ENCODE measurements around the gene EIF5B.

EIF5B gene

DNA sequence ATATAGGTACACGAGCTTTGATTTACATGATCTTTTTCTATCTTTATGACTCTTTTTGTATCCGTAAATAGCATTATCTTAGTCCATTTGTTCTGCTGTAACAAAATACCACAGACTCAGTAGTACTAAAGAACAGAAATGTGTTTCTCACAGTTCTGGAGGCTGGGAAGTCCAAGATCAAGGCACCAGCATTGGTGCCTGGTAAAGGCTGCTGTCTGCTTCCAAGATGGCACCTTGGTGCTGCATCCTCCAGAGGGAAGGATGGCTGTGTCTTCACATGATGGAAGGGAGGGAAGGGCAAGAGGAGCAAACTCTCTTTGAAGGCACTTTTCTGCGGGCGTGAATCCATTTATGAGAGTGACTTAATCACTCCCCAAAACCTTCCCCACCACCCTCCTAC lies 36.0 kb downstream of the EIF5B start:
- H3K9me3 ChIP-seq (ENCODE audit: control insufficient read depth, insufficient read depth, low read length): no peaks in the 10 kb centered on the region
- no peak overlapping the region for H3K4me3 ChIP-seq (ENCODE audit: low read depth, low read length)
- no peak overlapping the region for H3K9ac ChIP-seq (ENCODE audit: low read depth, low read length)
- peaks cover 6% of the 10 kb centered on the region for H3K36me3 ChIP-seq (ENCODE audit: control insufficient read depth, insufficient read depth, low read length)
- H3K4me1 ChIP-seq (ENCODE audit: control insufficient read depth, insufficient read depth, low read length): no peaks in the 10 kb centered on the region
- H3K27me3 ChIP-seq (ENCODE audit: control insufficient read depth, insufficient read depth, low read length): no peaks in the 10 kb centered on the region

DNA sequence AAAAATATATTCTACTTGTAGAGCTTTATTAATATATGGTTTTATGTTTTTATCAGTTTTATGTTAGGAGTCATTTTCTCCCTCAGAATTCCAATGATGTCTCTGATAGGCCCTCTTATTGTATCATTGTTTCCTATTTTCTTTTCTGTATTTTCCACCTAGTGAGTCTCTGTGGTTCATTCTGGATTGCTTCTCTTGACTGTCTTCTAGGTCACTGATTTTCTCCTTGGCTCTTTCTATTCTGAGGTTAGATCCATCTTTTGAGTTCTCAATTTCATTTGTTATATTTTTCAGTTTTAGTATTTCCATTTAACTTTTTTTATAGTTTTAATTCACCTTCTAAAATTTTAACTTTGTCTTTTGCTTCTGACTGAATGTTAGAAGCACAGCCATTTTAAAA lies 37.6 kb downstream of the EIF5B start:
- Histone ChIP-seq H3K9ac (ENCODE audit: low read depth, low read length) (no peak overlapping the region), H3K36me3 (ENCODE audit: control insufficient read depth, insufficient read depth, low read length) (no peaks in the 10 kb centered on the region), H3K9me3 (ENCODE audit: control insufficient read depth, insufficient read depth, low read length) (no peaks in the 10 kb centered on the region), H3K4me3 (ENCODE audit: low read depth, low read length) (no peak overlapping the region), H3K4me1 (ENCODE audit: control insufficient read depth, insufficient read depth, low read length) (no peaks in the 10 kb centered on the region), H3K27me3 (ENCODE audit: control insufficient read depth, insufficient read depth, low read length) (no peaks in the 10 kb centered on the region)

DNA sequence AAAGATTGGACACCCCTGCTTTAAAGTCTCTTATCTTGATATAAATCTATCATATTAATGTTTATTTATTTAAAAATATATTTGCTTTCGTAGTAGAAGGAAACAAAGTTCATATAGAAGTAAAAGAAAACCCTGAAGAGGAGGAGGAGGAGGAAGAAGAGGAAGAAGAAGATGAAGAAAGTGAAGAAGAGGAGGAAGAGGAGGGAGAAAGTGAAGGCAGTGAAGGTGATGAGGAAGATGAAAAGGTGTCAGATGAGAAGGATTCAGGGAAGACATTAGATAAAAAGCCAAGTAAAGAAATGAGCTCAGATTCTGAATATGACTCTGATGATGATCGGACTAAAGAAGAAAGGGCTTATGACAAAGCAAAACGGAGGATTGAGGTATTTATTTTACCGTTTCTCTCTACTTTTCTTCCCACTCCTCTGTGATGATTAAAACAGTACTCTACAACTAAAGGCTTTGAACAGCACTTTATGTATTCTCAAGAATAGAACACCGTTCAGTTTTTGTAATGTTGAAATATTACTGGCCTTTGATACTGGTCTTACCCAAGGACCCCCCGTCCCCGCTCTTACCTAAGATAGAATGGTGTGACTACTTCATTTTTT lies 39.2 kb downstream of the EIF5B start:
- Histone ChIP-seq H3K27me3 (ENCODE audit: control insufficient read depth, insufficient read depth, low read length) (no peaks in the 10 kb centered on the region), H3K36me3 (ENCODE audit: control insufficient read depth, insufficient read depth, low read length) (no peaks in the 10 kb centered on the region), H3K9me3 (ENCODE audit: control insufficient read depth, insufficient read depth, low read length) (no peaks in the 10 kb centered on the region), H3K4me3 (ENCODE audit: low read depth, low read length) (no peak overlapping the region), H3K9ac (ENCODE audit: low read depth, low read length) (no peak overlapping the region), H3K4me1 (ENCODE audit: control insufficient read depth, insufficient read depth, low read length) (peaks cover 3% of the 10 kb centered on the region)

GRCh38 chr2:99377879-99378278 lies 40.7 kb downstream of the EIF5B start:
- no peak overlapping the region for H3K4me3 ChIP-seq (ENCODE audit: low read depth, low read length)
- H3K4me1 ChIP-seq (ENCODE audit: control insufficient read depth, insufficient read depth, low read length): peaks cover 3% of the 10 kb centered on the region
- no peaks in the 10 kb centered on the region for H3K36me3 ChIP-seq (ENCODE audit: control insufficient read depth, insufficient read depth, low read length)
- H3K9me3 ChIP-seq (ENCODE audit: control insufficient read depth, insufficient read depth, low read length): no peaks in the 10 kb centered on the region
- H3K27me3 ChIP-seq (ENCODE audit: control insufficient read depth, insufficient read depth, low read length): no peaks in the 10 kb centered on the region
- H3K9ac ChIP-seq (ENCODE audit: low read depth, low read length): no peak overlapping the region

GRCh38 chr2:99380376-99381010 lies 43.3 kb downstream of the EIF5B start:
- no peaks in the 10 kb centered on the region for H3K27me3 ChIP-seq (ENCODE audit: control insufficient read depth, insufficient read depth, low read length)
- no peaks in the 10 kb centered on the region for H3K9me3 ChIP-seq (ENCODE audit: control insufficient read depth, insufficient read depth, low read length)
- no peak overlapping the region for H3K9ac ChIP-seq (ENCODE audit: low read depth, low read length)
- no peaks in the 10 kb centered on the region for H3K36me3 ChIP-seq (ENCODE audit: control insufficient read depth, insufficient read depth, low read length)
- H3K4me1 ChIP-seq (ENCODE audit: control insufficient read depth, insufficient read depth, low read length): peaks cover 3% of the 10 kb centered on the region
- no peak overlapping the region for H3K4me3 ChIP-seq (ENCODE audit: low read depth, low read length)

DNA sequence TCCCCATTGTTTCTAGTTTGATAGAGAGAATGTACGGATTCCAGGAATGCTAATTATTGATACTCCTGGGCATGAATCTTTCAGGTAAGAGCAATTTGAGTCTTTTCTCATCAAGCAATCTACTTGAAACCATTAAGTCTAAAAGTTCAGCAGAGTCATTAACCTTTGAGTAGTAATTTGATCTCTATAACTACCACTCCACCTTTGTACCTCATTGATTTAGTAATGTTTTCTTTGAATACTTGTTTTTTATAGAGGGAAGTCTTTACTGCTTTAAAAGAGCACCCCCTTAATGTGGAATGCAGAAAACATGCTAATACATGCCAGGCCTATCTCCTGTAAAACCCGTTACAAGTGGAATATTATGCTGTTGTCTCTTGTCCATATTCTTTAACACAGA lies 45.0 kb downstream of the EIF5B start:
- Histone ChIP-seq H3K4me3 (ENCODE audit: low read depth, low read length) (no peak overlapping the region), H3K27me3 (ENCODE audit: control insufficient read depth, insufficient read depth, low read length) (no peaks in the 10 kb centered on the region), H3K36me3 (ENCODE audit: control insufficient read depth, insufficient read depth, low read length) (no peaks in the 10 kb centered on the region), H3K9ac (ENCODE audit: low read depth, low read length) (no peak overlapping the region), H3K9me3 (ENCODE audit: control insufficient read depth, insufficient read depth, low read length) (no peaks in the 10 kb centered on the region), H3K4me1 (ENCODE audit: control insufficient read depth, insufficient read depth, low read length) (peaks cover 3% of the 10 kb centered on the region)

DNA sequence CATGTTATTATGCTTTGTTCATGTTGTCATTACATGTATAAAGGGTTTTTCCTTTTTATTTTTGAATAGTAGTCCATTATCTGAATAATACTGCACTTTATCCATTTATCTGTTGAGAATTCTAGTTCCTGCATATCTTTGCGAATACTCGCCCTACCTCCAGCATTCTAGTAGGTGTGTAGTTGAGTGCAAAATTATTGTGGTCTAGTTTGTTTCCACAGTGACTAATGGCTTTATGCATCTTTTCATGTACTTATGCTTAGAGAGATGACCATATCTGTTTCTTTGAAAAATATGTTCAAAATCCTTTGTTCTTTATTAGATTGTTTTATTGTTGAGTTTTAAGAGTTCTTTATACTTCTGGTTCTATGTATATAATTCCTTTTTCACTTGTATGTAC lies 48.8 kb downstream of the EIF5B start:
- Histone ChIP-seq H3K36me3 (ENCODE audit: control insufficient read depth, insufficient read depth, low read length) (peaks cover 3% of the 10 kb centered on the region), H3K4me1 (ENCODE audit: control insufficient read depth, insufficient read depth, low read length) (no peaks in the 10 kb centered on the region)

DNA sequence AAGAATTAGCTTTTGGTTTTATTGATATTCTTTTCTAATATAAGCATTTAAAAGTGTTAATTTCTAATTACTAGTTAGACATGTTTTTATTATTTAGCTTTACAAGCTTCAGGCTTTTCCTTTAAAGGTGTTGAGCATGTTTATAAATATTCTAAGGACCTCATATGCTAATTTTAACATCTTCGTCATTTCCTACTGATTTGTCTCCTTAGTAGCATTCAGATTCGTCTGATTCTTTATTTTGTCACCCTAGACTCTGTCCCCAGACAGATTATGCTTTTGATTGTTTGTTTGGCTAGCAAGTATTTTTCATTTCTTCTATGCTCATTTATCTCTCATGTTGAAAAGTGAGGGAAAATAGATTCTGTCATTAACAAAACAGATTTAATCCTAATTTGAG lies 51.7 kb downstream of the EIF5B start:
- H3K27me3 ChIP-seq (ENCODE audit: control insufficient read depth, insufficient read depth, low read length): no peaks in the 10 kb centered on the region
- H3K9me3 ChIP-seq (ENCODE audit: control insufficient read depth, insufficient read depth, low read length): no peaks in the 10 kb centered on the region
- no peak overlapping the region for H3K4me3 ChIP-seq (ENCODE audit: low read depth, low read length)
- H3K36me3 ChIP-seq (ENCODE audit: control insufficient read depth, insufficient read depth, low read length): peaks cover 8% of the 10 kb centered on the region
- no peaks in the 10 kb centered on the region for H3K4me1 ChIP-seq (ENCODE audit: control insufficient read depth, insufficient read depth, low read length)
- H3K9ac ChIP-seq (ENCODE audit: low read depth, low read length): no peak overlapping the region

More for the DNA sequence above, 48.8 kb downstream of the EIF5B start:
- no peak overlapping the region for H3K9ac ChIP-seq (ENCODE audit: low read depth, low read length)
- H3K4me3 ChIP-seq (ENCODE audit: low read depth, low read length): no peak overlapping the region
- H3K27me3 ChIP-seq (ENCODE audit: control insufficient read depth, insufficient read depth, low read length): no peaks in the 10 kb centered on the region
- H3K9me3 ChIP-seq (ENCODE audit: control insufficient read depth, insufficient read depth, low read length): no peaks in the 10 kb centered on the region

- Histone ChIP-seq H3K4me1 (ENCODE audit: control insufficient read depth, insufficient read depth, low read length) (no peaks in the 10 kb centered on the region), H3K9ac (ENCODE audit: low read depth, low read length) (no peak overlapping the region), H3K4me3 (ENCODE audit: low read depth, low read length) (no peak overlapping the region), H3K27me3 (ENCODE audit: control insufficient read depth, insufficient read depth, low read length) (no peaks in the 10 kb centered on the region), H3K36me3 (ENCODE audit: control insufficient read depth, insufficient read depth, low read length) (peaks cover 8% of the 10 kb centered on the region), H3K9me3 (ENCODE audit: control insufficient read depth, insufficient read depth, low read length) (no peaks in the 10 kb centered on the region)
These were observed 52.2 kb downstream of the EIF5B start for GRCh38 chr2:99389371-99389770.

- H3K9ac ChIP-seq (ENCODE audit: low read depth, low read length): no peak overlapping the region
- H3K9me3 ChIP-seq (ENCODE audit: control insufficient read depth, insufficient read depth, low read length): no peaks in the 10 kb centered on the region
- H3K36me3 ChIP-seq (ENCODE audit: control insufficient read depth, insufficient read depth, low read length): peaks cover 8% of the 10 kb centered on the region
- H3K27me3 ChIP-seq (ENCODE audit: control insufficient read depth, insufficient read depth, low read length): no peaks in the 10 kb centered on the region
- H3K4me1 ChIP-seq (ENCODE audit: control insufficient read depth, insufficient read depth, low read length): no peaks in the 10 kb centered on the region
- H3K4me3 ChIP-seq (ENCODE audit: low read depth, low read length): no peak overlapping the region
These were observed 52.8 kb downstream of the EIF5B start for GRCh38 chr2:99389946-99390345.

DNA sequence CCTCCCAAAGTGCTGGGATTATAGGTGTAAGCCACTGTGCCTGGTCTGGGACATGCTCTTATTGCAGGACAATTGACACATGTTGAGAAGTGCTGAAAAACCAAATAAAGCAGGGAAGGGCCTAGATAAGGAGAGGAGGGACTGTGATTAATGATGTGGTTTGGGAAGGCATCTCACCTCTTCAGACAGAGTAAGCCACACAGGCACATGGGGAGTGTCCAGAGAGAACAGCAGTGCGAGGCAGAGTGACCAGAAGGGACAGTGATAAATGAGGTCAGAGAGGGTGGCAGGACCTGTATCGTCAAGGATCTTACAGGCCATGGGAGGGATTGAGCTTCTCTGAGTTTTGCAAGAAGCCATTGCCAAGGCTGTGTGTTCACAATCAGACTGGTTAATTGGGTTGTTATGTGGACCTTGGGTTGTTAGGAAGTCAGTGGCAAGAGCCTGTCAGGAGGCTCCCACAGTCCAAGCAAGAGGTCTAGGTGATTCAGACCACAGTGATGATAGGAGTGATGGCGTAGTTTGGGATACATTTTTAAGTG lies 58.5 kb downstream of the EIF5B start:
- H3K27me3 ChIP-seq (ENCODE audit: control insufficient read depth, insufficient read depth, low read length): no peaks in the 10 kb centered on the region
- H3K9ac ChIP-seq (ENCODE audit: low read depth, low read length): no peak overlapping the region
- H3K4me3 ChIP-seq (ENCODE audit: low read depth, low read length): no peak overlapping the region
- peaks cover 30% of the 10 kb centered on the region for H3K36me3 ChIP-seq (ENCODE audit: control insufficient read depth, insufficient read depth, low read length)
- H3K4me1 ChIP-seq (ENCODE audit: control insufficient read depth, insufficient read depth, low read length): no peaks in the 10 kb centered on the region
- H3K9me3 ChIP-seq (ENCODE audit: control insufficient read depth, insufficient read depth, low read length): no peaks in the 10 kb centered on the region

- Histone ChIP-seq H3K27me3 (ENCODE audit: control insufficient read depth, insufficient read depth, low read length) (no peaks in the 10 kb centered on the region), H3K9ac (ENCODE audit: low read depth, low read length) (no peak overlapping the region), H3K4me1 (ENCODE audit: control insufficient read depth, insufficient read depth, low read length) (no peaks in the 10 kb centered on the region), H3K36me3 (ENCODE audit: control insufficient read depth, insufficient read depth, low read length) (peaks cover 30% of the 10 kb centered on the region), H3K9me3 (ENCODE audit: control insufficient read depth, insufficient read depth, low read length) (no peaks in the 10 kb centered on the region), H3K4me3 (ENCODE audit: low read depth, low read length) (no peak overlapping the region)
These were observed 60.2 kb downstream of the EIF5B start for GRCh38 chr2:99397266-99397920.
